HepG2 (cell line): ENCODE measurements around the gene SMG7.

Experiments
- CEBPB ChIP-seq: IDR thresholded peaks from 2 replicates; pipeline ENCODE4 v1.6.1; 2011; ENCODE audit warnings: low read depth, low read length, improper control_type of control experiment, borderline replicate concordance
- CTCF ChIP-seq: sonication (generic); formaldehyde crosslinking; IDR thresholded peaks from 2 replicates; pipeline ENCODE4 v1.5.0; 2020; ENCODE audit warnings: mild to moderate bottlenecking, missing genetic modification reagents, moderate library complexity
- EP300 ChIP-seq, 3 experiments: sonication (generic) in 1 of 3; formaldehyde crosslinking in 1 of 3; IDR thresholded peaks; 2 replicates each; pipeline versions ENCODE4 v1.5.1 to v1.6.1; 2011 to 2020; ENCODE audit warnings: low read depth in 2 of 3, low read length in 2 of 3, borderline replicate concordance in 1 of 3, improper control_type of control experiment in 1 of 3, mild to moderate bottlenecking in 1 of 3, missing genetic modification reagents in 1 of 3, moderate library complexity in 1 of 3
- FOXM1 ChIP-seq: sonication (generic); formaldehyde crosslinking; IDR thresholded peaks from 2 replicates; pipeline ENCODE4 v1.5.0; 2020; ENCODE audit warnings: missing genetic modification reagents
- MAX ChIP-seq: IDR thresholded peaks from 2 replicates; pipeline ENCODE4 v1.6.1; 2012; ENCODE audit warnings: inconsistent platforms
- NONO ChIP-seq, 2 experiments: fragments of 450-650 bp in 1 of 2; sonication (generic) in 1 of 2; formaldehyde crosslinking in 1 of 2; IDR thresholded peaks in 1 of 2; conservative IDR thresholded peaks in 1 of 2; 2 replicates each; pipeline versions ENCODE4 v1.6.1 to v1.8.0; 2017 to 2022; ENCODE audit warnings: mild to moderate bottlenecking in 1 of 2, missing genetic modification reagents in 1 of 2, moderate library complexity in 1 of 2
- RAD21 ChIP-seq: fragments of 450-650 bp; formaldehyde crosslinking; IDR thresholded peaks from 2 replicates; pipeline ENCODE4 v1.5.0; 2020; ENCODE audit warnings: mild to moderate bottlenecking
- USF2 ChIP-seq, 2 experiments: sonication (generic) in 1 of 2; formaldehyde crosslinking in 1 of 2; IDR thresholded peaks; 2 replicates each; pipeline versions ENCODE4 v1.5.1 to v1.6.1; 2011 to 2020; ENCODE audit warnings: borderline replicate concordance in 1 of 2, low read depth in 1 of 2, low read length in 1 of 2, mild to moderate bottlenecking in 1 of 2, missing genetic modification reagents in 1 of 2, moderate library complexity in 1 of 2
- ZNF138 ChIP-seq: sonication (generic); formaldehyde crosslinking; IDR thresholded peaks from 2 replicates; pipeline ENCODE4 v1.5.0; 2020; ENCODE audit warnings: mild to moderate bottlenecking, low read depth, missing genetic modification reagents
- ZNF503 ChIP-seq: sonication (generic); formaldehyde crosslinking; IDR thresholded peaks from 2 replicates; pipeline ENCODE4 v1.4.0; 2020; ENCODE audit warnings: missing genetic modification reagents
- ZNF513 ChIP-seq: sonication (generic); formaldehyde crosslinking; conservative IDR thresholded peaks from 2 replicates; pipeline ENCODE4 v1.5.0; 2020; ENCODE audit warnings: missing genetic modification reagents
- ZNF768 ChIP-seq: sonication (generic); formaldehyde crosslinking; IDR thresholded peaks from 2 replicates; pipeline ENCODE4 v1.4.0; 2020; ENCODE audit warnings: missing genetic modification reagents

GRCh38 chr1:183544598-183545297 lies 72.4 kb downstream of the SMG7 start:
- TF ChIP-seq ZNF138 (no peak), ZNF513 (CRISPR knock-in tag) (no peak), CTCF (no peak), ZNF503 (no peak), FOXM1 (no peak), CEBPB (no peak), ZNF768 (no peak), MAX (no peak), USF2 (IDR thresholded peaks at IDR 0.05; ENCODE audit: low read depth, low read length) (no peak), USF2 (CRISPR knock-in tag; IDR thresholded peaks at IDR 0.05; ENCODE audit: borderline replicate concordance) (no peak), EP300 (IDR thresholded peaks at IDR 0.05; ENCODE audit: low read depth in 2 of 2, low read length in 2 of 2) (no peak), EP300 (CRISPR knock-in tag; IDR thresholded peaks at IDR 0.05; ENCODE audit: borderline replicate concordance) (no peak), NONO (IDR thresholded peaks at IDR 0.05) (no peak), NONO (CRISPR knock-in tag; conservative IDR thresholded peaks at IDR 0.05) (no peak), RAD21 (CRISPR knock-in tag) (no peak)
